Measurements from ENCODE around the gene CTSS.

DNA sequence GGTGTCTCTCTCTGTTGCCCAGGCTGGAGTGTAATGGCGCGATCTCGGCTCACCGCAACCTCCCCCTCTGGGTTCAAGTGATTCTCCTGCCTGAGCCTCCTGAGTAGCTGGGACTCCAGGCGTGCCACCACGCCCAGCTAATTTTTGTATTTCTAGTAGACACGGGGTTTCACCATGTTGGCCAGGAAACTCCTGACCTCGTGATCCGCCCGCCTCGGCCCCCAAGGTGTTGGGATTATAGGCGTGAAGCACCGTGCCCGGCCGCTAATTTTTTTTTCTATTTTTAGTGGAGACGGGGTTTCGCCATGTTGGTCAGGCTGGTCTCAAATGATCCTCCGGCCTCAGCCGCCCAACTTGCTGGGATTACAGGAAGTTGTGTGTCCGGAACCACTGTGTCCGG lies 45.5 kb downstream of the CTSS start:
- TF ChIP-seq MYC (IDR thresholded peaks at IDR 0.05; ENCODE audit: low read depth, low read length) (no peak), POLR2A (IDR thresholded peaks at IDR 0.05; ENCODE audit: low read depth, low read length) (no peak), POLR2AphosphoS5 (IDR thresholded peaks at IDR 0.05; ENCODE audit: insufficient read depth, low read depth, low read length) (no peak), EZH2 (IDR thresholded peaks at IDR 0.05; ENCODE audit: borderline replicate concordance, low read depth, low read length, severe bottlenecking) (no peak), FOS (IDR thresholded peaks at IDR 0.05; ENCODE audit: borderline replicate concordance, insufficient read depth, low read length) (no peak), GATA2 (IDR thresholded peaks at IDR 0.05; ENCODE audit: insufficient read depth, insufficient read length, low read depth, low read length) (no peak), JUN (IDR thresholded peaks at IDR 0.05; ENCODE audit: borderline replicate concordance, insufficient read depth, insufficient read length, low read depth) (no peak)
- TF ChIP-seq, protein P1, sequence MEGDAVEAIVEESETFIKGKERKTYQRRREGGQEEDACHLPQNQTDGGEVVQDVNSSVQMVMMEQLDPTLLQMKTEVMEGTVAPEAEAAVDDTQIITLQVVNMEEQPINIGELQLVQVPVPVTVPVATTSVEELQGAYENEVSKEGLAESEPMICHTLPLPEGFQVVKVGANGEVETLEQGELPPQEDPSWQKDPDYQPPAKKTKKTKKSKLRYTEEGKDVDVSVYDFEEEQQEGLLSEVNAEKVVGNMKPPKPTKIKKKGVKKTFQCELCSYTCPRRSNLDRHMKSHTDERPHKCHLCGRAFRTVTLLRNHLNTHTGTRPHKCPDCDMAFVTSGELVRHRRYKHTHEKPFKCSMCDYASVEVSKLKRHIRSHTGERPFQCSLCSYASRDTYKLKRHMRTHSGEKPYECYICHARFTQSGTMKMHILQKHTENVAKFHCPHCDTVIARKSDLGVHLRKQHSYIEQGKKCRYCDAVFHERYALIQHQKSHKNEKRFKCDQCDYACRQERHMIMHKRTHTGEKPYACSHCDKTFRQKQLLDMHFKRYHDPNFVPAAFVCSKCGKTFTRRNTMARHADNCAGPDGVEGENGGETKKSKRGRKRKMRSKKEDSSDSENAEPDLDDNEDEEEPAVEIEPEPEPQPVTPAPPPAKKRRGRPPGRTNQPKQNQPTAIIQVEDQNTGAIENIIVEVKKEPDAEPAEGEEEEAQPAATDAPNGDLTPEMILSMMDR (IDR thresholded peaks at IDR 0.05; ENCODE audit: extremely low read depth in 1 of 2, insufficient read depth in 1 of 2, low read depth in 1 of 2, low read length in 2 of 2) = no peak
- TF ChIP-seq, protein P2, sequence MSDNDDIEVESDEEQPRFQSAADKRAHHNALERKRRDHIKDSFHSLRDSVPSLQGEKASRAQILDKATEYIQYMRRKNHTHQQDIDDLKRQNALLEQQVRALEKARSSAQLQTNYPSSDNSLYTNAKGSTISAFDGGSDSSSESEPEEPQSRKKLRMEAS (IDR thresholded peaks at IDR 0.05; ENCODE audit: insufficient read depth, insufficient read length) = no peak

Measured in endothelial cell of umbilical vein (primary cell).